MM.1S (cell line): ENCODE data around the gene C1orf232.

Source experiments
- DNase-seq: peaks from one replicate; pipeline ENCODE4 v3.0.0-alpha.2; 2015
- H2AFZ ChIP-seq: fragments of 300-600 bp; sonication (generic); 2 replicates; pipeline ENCODE4 v1.6.0; 2016; ENCODE audit warnings: antibody characterized with exemption, low read length
- H3F3A ChIP-seq: fragments of 300-600 bp; sonication (generic); 2 replicates; pipeline ENCODE4 v1.6.1; 2016; ENCODE audit warnings: mild to moderate bottlenecking, antibody characterized with exemption, low read length, moderate library complexity, mixed read lengths; ENCODE audit not compliant: insufficient read depth
- H3K27ac ChIP-seq: fragments of 300-600 bp; sonication (generic); 2 replicates; pipeline ENCODE4 v1.5.1; 2016; ENCODE audit warnings: mild to moderate bottlenecking, low read length
- H3K27me3 ChIP-seq: fragments of 300-600 bp; sonication (generic); replicated peaks from 2 replicates; pipeline ENCODE4 v1.6.0; 2016; ENCODE audit warnings: low read length; ENCODE audit not compliant: insufficient read depth
- H3K36me3 ChIP-seq: fragments of 300-600 bp; sonication (generic); replicated peaks from 2 replicates; pipeline ENCODE4 v1.6.1; 2016; ENCODE audit warnings: mild to moderate bottlenecking, low read length, mixed read lengths; ENCODE audit not compliant: insufficient read depth
- H3K4me1 ChIP-seq: fragments of 300-600 bp; sonication (generic); 2 replicates; pipeline ENCODE4 v1.6.1; 2016; ENCODE audit warnings: low read length, mixed read lengths
- H3K4me2 ChIP-seq: fragments of 300-600 bp; sonication (generic); 2 replicates; pipeline ENCODE4 v1.6.0; 2016; ENCODE audit warnings: low read depth, low read length
- H3K4me3 ChIP-seq: fragments of 300-600 bp; sonication (generic); 2 replicates; pipeline ENCODE4 v1.5.1; 2016; ENCODE audit warnings: low read length, mixed read lengths
- H3K79me2 ChIP-seq: fragments of 300-600 bp; sonication (generic); 2 replicates; pipeline ENCODE4 v1.6.1; 2016; ENCODE audit warnings: mixed run types, low read length, mixed read lengths
- H3K9ac ChIP-seq: fragments of 300-600 bp; sonication (generic); 2 replicates; pipeline ENCODE4 v1.6.1; 2016; ENCODE audit warnings: low read length, mixed read lengths
- H3K9me2 ChIP-seq: fragments of 300-600 bp; sonication (generic); replicated peaks from 2 replicates; pipeline ENCODE4 v1.6.1; 2016; ENCODE audit warnings: mild to moderate bottlenecking, low read length, mixed read lengths; ENCODE audit not compliant: insufficient read depth
- H3K9me3 ChIP-seq: fragments of 300-600 bp; sonication (generic); replicated peaks from 2 replicates; pipeline ENCODE4 v1.6.1; 2016; ENCODE audit warnings: mild to moderate bottlenecking, low read length, mixed read lengths; ENCODE audit not compliant: insufficient read depth
- H4K20me1 ChIP-seq: fragments of 300-600 bp; sonication (generic); 2 replicates; pipeline ENCODE4 v1.6.1; 2016; ENCODE audit warnings: mild to moderate bottlenecking, low read length, moderate library complexity, mixed read lengths; ENCODE audit not compliant: insufficient read depth
- CTCF ChIP-seq: fragments of 300-600 bp; sonication (generic); IDR thresholded peaks from 2 replicates; pipeline ENCODE4 v1.5.1; 2016; ENCODE audit warnings: antibody characterized with exemption, low read length, mixed read lengths
- EZH2 ChIP-seq: fragments of 300-600 bp; sonication (generic); optimal IDR thresholded peaks from 2 replicates; pipeline ENCODE3; 2017; ENCODE audit warnings: low read depth, mild to moderate bottlenecking, antibody characterized with exemption, low read length, mixed read lengths
- EZH2phosphoT487 ChIP-seq: fragments of 300-600 bp; sonication (generic); IDR thresholded peaks from 2 replicates; pipeline ENCODE4 v1.6.1; 2018; ENCODE audit warnings: antibody characterized with exemption, low read length

C1orf232 gene

GRCh38 chr1:26200413-26200812, 31.6 kb upstream of the C1orf232 start:
- no peak overlapping the region for H3K4me2 ChIP-seq
- H3K4me3 ChIP-seq = no peak overlapping the region
- H3K27ac ChIP-seq = no peak overlapping the region
- no peaks in the 10 kb centered on the region for H3K79me2 ChIP-seq
- peaks cover 13% of the 10 kb centered on the region for H3K4me1 ChIP-seq
- no peaks in the 10 kb centered on the region for H3K9me3 ChIP-seq
- no peaks in the 10 kb centered on the region for H3K9me2 ChIP-seq
- no peak overlapping the region for H3K9ac ChIP-seq
- no peaks in the 10 kb centered on the region for H4K20me1 ChIP-seq
- no peaks in the 10 kb centered on the region for H3K27me3 ChIP-seq
- no peaks in the 10 kb centered on the region for H3F3A ChIP-seq
- no peak overlapping the region for H2AFZ ChIP-seq
- no peak for TF ChIP-seq CTCF
- no peak for TF ChIP-seq EZH2
- TF ChIP-seq EZH2phosphoT487 = no peak
- H3K36me3 ChIP-seq = no peaks in the 10 kb centered on the region
- no peak for DNase-seq

- H3K4me3 ChIP-seq = no peak overlapping the region
- no peak overlapping the region for H3K27ac ChIP-seq
- no peak overlapping the region for H2AFZ ChIP-seq
- 0 out of 2 replicates have a peak, but pooled peaks cover 3% of the 10 kb centered on the region for H3K27me3 ChIP-seq
- no peaks in the 10 kb centered on the region for H3K9me2 ChIP-seq
- H4K20me1 ChIP-seq = no peaks in the 10 kb centered on the region
- H3F3A ChIP-seq = no peaks in the 10 kb centered on the region
- no peaks in the 10 kb centered on the region for H3K79me2 ChIP-seq
- no peaks in the 10 kb centered on the region for H3K9me3 ChIP-seq
- peaks cover 13% of the 10 kb centered on the region for H3K4me1 ChIP-seq
- H3K9ac ChIP-seq = no peak overlapping the region
- TF ChIP-seq CTCF = no peak
- no peak for TF ChIP-seq EZH2
- no peak for TF ChIP-seq EZH2phosphoT487
- no peak for DNase-seq
- H3K36me3 ChIP-seq = no peaks in the 10 kb centered on the region
- no peak overlapping the region for H3K4me2 ChIP-seq
Measured at GRCh38 chr1:26197813-26198212, 29.1 kb upstream of the C1orf232 start.

- 0 out of 2 replicates have a peak, but pooled peaks cover 3% of the 10 kb centered on the region for H3K27me3 ChIP-seq
- H3F3A ChIP-seq = no peaks in the 10 kb centered on the region
- no peak overlapping the region for H3K9ac ChIP-seq
- no peak overlapping the region for H3K4me3 ChIP-seq
- no peak for TF ChIP-seq EZH2phosphoT487
- no peak for TF ChIP-seq EZH2
- TF ChIP-seq CTCF = no peak
- no peaks in the 10 kb centered on the region for H4K20me1 ChIP-seq
- H3K36me3 ChIP-seq = no peaks in the 10 kb centered on the region
- no peak overlapping the region for H3K27ac ChIP-seq
- peaks cover 13% of the 10 kb centered on the region for H3K4me1 ChIP-seq
- no peaks in the 10 kb centered on the region for H3K9me2 ChIP-seq
- H2AFZ ChIP-seq = no peak overlapping the region
- H3K4me2 ChIP-seq = no peak overlapping the region
- no peaks in the 10 kb centered on the region for H3K79me2 ChIP-seq
- no peaks in the 10 kb centered on the region for H3K9me3 ChIP-seq
- DNase-seq = no peak
Measured at GRCh38 chr1:26197301-26197700, 28.5 kb upstream of the C1orf232 start.
